Stomach (tissue), 4 donors: ENCODE results near the gene SMARCA4.

Experiments
- POLR2A ChIP-seq, 4 donors: fragments of 450-650 bp; IDR thresholded peaks; one replicate each; pipeline ENCODE4 v1.6.1; 2016; ENCODE audit warnings: antibody characterized with exemption in 4 of 4, control low read depth in 2 of 4, mild to moderate bottlenecking in 1 of 4, moderate library complexity in 1 of 4
- TF ChIP-seq, protein P1 (sequence below), 7 experiments: fragments of 450-650 bp in 4 of 7; fragments of 200-600 bp in 3 of 7; sonication (generic) in 3 of 7; IDR thresholded peaks; one replicate each; pipeline ENCODE4 v1.5.1; 2016 to 2019; ENCODE audit warnings: antibody characterized with exemption in 7 of 7, control low read depth in 2 of 7, mild to moderate bottlenecking in 1 of 7

DNA sequence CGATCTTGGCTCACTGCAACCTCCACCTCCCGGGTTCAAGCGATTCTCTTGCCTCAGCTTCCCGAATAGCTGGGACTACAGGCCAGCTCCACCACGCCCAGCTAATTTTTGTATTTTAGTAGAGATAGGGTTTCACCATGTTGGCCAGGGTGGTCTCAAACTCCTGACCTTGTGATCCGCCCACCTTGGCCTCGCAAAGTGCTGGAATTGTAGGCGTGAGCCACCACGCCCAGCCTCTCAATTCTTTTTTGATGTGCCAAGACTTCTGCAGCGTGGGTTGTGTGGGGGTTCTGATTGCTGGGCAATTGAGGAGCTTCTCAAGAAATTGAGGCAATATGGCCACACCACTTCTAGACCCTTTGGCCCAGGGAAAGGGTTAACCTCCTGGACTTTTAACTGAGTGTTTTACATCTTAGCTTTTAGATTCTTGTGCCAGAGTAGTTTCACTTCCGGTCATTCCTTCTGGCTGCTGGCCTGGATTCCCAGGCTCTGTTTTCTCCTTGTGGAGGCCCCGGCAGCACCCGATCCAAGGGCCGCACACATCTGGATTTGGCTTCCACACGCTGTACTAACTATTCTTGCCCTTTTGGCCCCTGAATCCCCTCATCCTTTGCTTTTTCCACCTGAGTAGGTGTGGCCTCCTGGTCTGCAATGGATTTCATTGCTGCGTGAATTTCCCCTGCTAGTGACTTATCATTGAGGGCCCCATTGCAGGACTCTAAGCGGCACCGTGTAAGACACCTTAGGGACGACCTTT is 14.7 kb downstream of the SMARCA4 start:
- TF ChIP-seq POLR2A (IDR thresholded peaks at IDR 0.05): no peak
- TF ChIP-seq, protein P1, sequence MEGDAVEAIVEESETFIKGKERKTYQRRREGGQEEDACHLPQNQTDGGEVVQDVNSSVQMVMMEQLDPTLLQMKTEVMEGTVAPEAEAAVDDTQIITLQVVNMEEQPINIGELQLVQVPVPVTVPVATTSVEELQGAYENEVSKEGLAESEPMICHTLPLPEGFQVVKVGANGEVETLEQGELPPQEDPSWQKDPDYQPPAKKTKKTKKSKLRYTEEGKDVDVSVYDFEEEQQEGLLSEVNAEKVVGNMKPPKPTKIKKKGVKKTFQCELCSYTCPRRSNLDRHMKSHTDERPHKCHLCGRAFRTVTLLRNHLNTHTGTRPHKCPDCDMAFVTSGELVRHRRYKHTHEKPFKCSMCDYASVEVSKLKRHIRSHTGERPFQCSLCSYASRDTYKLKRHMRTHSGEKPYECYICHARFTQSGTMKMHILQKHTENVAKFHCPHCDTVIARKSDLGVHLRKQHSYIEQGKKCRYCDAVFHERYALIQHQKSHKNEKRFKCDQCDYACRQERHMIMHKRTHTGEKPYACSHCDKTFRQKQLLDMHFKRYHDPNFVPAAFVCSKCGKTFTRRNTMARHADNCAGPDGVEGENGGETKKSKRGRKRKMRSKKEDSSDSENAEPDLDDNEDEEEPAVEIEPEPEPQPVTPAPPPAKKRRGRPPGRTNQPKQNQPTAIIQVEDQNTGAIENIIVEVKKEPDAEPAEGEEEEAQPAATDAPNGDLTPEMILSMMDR (IDR thresholded peaks at IDR 0.05): no peak
